Heart left ventricle (tissue), 13 donors: ENCODE measurements around the gene EVA1C.
A peak's percentile ranks its signal among the peaks of the same experiment; 100 is the strongest.

Source experiments
- CTCF ChIP-seq, 12 donors: fragments of 200-600 bp; sonication (generic) in 4 of 12; IDR thresholded peaks; one replicate each; pipeline versions ENCODE4 v1.5.0 to v1.8.0; 2018 to 2022; ENCODE audit warnings: antibody characterized with exemption in 12 of 12, mild to moderate bottlenecking in 5 of 12
- POLR2A ChIP-seq, 2 donors: fragments of 450-650 bp; IDR thresholded peaks; one replicate each; pipeline ENCODE4 v1.6.1; 2017; ENCODE audit warnings: antibody characterized with exemption in 2 of 2, mild to moderate bottlenecking in 2 of 2, moderate library complexity in 2 of 2
- donor health status: ischemic (EF 13 %, LVEDD 7.1; RV severe dilation, severe dysfunction).
- donor health status: DM: no; HTN: yes; CAD: no.
- donor health status: DM: no; HTN: no; CAD: no.
- donor health status: ischemic (EF 25% LVEDD 6.9; RV normal size, moderate dysfunction).
- donor health status: ischemic (EF 25% LVEDD 5.7; RV mildly dilated, moderate dysfunction).
- donor health status: ischemic (EF 35%, LVEDD 5.7; RV mildly dilated, moderate dysfunction).
- donor health status: nonischemic (EF 11% LVEDD 7.7; RV severe dilation, severe dysfunction).
- donor health status: DM: yes; HTN: yes; CAD: no.
- donor health status: PGD.
- donor health status: ischemic (EF 29% LVEDD 5.4; RV normal size, mild dysfunction).
- donor health status: nonischemic (EF 23%, LVEDD 6.1; RV moderate dilation, normal function).

GRCh38 chr21:32364796-32365195, 47.7 kb upstream of the EVA1C start:
- TF ChIP-seq CTCF (IDR thresholded peaks at IDR 0.05) (peak in 1 of 12 donors; percentile 3), POLR2A (IDR thresholded peaks at IDR 0.05) (no peak)
